NOMO-1 treated with dmso at 0.1 percent for 144 hours (cell line): ENCODE data around the gene CDYL2.

ENCODE experiments used
- DNase-seq: peaks from one replicate; lab custom pipeline; 2025; ENCODE audit not compliant: unreplicated experiment; lab: John Stamatoyannopoulos, UW

CDYL2 gene

GRCh38 chr16:80708823-80709222 is 95.6 kb downstream of the CDYL2 start:
- DNase-seq, result no peak

DNA sequence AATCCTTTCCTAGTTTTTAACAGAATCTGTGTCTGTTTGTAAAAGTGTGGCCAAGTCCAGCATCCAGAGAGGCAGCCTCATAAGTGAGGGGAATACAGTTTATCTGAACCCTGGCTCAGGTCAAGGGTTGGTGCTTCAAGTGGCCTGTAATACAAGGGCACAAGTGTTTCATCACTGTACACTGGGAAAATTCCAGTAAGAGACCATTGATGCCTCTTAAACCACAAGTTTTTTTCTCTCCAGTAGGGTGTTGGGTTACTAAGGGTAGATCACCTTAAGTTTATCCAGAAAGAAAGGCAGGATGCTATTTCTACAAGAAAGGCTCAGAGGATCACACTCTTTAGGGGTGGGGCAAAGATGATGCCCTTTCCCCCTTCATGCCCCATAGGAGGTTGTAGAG is 96.7 kb downstream of the CDYL2 start:
- no peak for DNase-seq

- DNase-seq, result no peak
These were observed 98.8 kb downstream of the CDYL2 start for GRCh38 chr16:80705596-80705995.

GRCh38 chr16:80704751-80705505 is 99.5 kb downstream of the CDYL2 start:
- no peak for DNase-seq

DNA sequence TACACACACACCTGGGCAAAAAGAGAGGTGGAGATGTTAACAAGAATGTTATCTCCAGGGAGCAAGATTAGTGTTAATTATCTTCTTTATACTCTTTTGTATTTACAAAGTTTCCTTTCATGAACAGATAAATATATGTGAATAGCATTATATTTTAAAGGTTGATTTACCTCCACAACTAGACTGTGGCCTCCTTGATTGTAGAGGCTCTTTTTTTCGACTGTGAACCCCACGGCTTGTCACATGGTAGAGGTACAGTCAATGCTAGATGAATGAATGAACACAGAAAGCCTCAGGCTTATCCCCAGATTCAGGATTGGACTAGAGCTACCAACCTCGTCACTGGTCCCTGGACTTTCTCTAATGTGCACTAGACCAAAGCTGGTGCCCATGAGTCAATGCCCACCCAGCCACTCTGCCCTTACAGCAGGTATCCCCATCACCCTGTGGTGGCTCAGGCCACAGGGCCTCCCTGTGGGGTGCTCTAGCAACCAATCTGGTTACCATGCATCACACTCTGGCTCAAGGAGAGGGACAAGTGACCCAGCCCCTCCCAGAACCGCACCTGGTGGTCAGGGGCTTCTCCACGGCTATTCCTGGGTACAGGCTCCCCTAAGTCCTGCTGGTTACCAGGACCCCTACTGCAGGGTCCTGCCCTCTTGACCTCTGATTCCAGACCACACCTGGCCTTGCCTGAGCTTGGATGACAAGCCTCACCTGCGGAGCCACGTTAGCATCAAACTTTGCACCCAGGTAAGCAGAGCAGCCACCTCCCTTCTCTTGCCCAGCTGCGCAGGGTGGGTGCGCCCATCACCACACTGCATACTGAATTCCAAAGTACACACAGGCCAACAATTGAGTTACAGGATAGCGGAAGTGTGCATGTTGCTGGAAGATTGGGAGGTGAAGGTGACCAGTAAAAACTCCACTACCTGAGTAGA is 101.0 kb downstream of the CDYL2 start:
- DNase-seq, result no peak

- DNase-seq, result no peak
These were observed 101.7 kb downstream of the CDYL2 start for GRCh38 chr16:80702696-80703095.

DNA sequence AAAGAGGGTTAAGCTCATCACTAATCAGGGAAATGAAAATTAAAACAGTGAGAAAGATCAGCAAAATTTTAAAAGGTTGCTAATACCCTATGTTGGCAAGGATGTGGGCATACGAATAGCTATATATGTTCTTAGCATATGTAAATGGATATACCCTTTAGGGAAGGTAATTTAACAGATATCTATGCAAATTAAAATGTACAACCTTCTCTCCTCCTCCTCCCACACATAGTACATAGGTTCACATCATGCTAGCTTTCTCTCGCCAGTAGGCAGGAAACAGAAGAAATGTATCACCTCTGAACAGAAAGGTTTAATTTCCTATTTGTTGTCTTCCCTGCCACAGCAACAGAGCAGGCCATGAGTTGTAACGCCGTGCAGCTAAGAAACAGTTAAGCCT is 103.8 kb downstream of the CDYL2 start:
- DNase-seq, result no peak

DNA sequence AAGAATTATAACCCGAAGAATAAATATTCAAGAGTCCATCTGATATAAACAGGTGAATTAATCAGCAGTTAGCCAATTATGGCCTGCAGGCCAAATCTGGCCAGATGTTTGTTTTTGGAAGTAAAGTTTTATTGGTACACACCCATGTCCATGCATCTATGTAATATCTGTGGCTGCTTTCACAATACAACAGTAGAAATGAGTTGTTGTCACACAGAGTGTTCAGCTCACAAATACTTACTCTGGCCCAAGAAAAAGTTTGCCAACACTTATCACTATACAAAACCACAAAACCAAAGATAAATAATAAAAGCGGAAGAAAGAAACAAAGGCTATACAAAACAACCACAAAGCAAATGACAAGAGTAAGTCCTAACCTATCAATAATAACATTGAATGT is 109.4 kb downstream of the CDYL2 start:
- DNase-seq, result no peak

DNA sequence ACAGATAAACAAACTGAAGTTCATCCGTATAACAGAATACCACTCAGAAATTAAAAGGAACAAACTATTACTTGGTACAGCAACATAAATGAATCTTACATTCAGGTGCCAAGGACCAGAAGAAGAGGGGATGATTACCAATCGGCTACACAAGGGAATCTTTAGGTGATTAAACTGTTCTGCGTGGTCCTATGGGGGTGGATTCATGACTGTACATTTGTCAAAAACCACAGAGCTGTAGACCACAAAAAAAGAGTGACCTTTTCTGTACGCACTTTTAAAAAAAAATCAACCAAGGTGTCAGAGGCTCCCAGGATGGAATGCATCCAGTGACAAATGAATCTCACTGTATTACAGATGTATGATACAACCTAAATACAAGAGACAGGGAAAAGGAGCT is 110.8 kb downstream of the CDYL2 start:
- DNase-seq, result no peak

GRCh38 chr16:80692270-80692669 is 112.1 kb downstream of the CDYL2 start:
- no peak for DNase-seq

DNA sequence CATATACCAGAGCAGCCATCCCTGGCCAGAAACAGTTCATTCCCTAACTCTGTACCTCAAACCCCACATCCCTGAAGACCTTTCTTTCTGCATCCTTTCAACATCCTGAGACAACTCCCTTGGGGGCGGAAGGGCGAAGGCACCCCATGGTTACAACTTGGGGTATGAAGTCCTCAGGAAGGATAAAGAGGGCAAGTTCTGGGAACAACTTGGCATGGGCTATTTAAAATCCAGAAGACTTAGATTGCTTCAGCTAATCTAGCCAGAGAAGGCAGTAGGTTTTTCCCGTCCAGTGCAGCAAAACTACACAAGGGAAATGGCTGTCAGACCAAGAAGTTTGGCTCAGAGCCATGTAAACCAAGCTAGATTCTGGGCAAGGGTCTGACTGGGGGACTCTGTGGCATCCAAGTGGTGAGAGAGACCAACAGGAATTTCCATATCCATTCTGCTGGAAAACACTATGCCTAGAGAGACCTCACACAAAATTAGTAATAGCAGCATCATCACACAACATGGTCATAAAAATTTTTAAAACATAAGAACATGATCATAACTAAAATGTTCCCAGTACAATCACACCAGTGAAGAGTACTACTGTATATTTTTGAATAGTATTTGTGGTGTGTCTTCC is 113.2 kb downstream of the CDYL2 start:
- no peak for DNase-seq

DNA sequence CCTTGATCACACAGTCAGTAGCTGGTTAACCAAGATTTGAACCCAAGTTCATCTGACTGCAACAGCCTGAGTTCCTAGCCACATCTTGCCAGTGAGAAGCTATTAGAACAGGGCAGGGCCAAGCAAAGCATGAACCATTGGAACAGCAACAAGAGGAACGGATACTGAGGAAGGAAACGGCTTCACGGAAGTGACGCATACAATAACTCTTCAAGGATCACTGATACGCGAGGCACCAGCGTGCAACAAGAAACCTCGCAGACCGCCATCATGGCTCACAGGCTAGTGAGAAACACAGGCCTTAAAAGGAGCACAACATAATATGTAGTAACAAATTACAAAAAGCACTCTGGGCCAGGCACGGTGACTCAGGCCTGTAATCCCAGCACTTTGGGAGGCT is 114.9 kb downstream of the CDYL2 start:
- no peak for DNase-seq

- DNase-seq, result no peak
These were observed 116.8 kb downstream of the CDYL2 start for GRCh38 chr16:80687606-80688005.

GRCh38 chr16:80684906-80685305 is 119.5 kb downstream of the CDYL2 start:
- no peak for DNase-seq

GRCh38 chr16:80684136-80684765 is 120.1 kb downstream of the CDYL2 start:
- no peak for DNase-seq

- no peak for DNase-seq
These were observed 120.8 kb downstream of the CDYL2 start for GRCh38 chr16:80683646-80684045.

GRCh38 chr16:80682421-80683070 is 121.9 kb downstream of the CDYL2 start:
- DNase-seq, result no peak

DNA sequence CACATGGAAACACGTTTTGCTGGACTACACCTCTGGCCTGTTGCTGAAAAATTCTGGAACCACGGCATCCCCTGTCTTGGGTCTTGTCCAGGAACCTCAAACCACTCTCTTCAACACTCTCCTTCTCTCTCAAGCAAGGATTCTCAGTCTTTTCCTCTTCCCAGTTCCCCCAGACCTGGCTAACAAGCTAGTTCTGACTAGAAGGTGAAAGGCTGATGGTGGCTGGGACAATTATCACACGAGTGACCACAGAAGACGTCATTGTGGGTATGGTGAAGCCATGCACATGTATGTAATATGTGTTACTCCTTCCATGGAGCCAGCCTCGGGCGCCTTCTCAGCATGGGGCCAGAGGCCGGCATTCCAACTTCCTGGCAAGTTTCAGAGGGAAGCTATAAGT is 123.0 kb downstream of the CDYL2 start:
- DNase-seq, result no peak

DNA sequence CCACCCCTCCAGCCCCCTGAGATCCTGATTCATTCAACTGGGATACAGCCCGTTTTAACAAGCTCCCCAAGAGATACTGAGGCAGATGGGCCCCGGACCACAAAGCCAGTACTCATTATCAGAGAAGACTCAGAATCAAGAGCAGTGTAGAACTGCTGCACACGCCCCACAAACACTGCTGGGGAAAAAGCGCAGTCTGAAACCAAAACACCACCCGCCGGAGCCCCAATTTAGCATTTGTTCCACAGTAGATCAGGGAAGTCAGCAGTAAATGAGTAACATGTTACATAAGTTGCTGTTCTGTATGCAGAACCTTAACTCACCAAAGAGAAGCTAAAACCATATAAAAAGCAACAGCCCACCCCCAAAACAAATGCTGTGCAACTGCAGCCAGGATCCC is 123.6 kb downstream of the CDYL2 start:
- no peak for DNase-seq

DNA sequence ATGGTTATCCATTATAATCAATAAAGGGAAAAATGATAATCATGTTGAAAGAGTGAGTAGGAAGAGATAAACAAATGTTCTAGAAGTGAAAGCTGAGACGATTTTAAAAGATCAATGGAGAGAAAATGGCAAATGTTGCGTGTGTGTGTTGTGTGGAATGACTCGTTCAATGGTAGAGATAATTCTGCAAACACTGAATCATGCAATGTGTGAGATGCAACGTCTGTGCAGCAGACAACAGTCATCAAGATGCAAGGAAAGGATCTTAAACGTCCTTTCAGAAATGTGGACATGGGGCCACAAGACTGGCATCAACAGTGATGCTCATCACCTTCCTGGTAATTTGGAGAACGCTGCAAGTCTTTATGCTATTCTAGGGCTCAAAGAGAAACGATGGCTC is 124.4 kb downstream of the CDYL2 start:
- DNase-seq, result no peak

DNA sequence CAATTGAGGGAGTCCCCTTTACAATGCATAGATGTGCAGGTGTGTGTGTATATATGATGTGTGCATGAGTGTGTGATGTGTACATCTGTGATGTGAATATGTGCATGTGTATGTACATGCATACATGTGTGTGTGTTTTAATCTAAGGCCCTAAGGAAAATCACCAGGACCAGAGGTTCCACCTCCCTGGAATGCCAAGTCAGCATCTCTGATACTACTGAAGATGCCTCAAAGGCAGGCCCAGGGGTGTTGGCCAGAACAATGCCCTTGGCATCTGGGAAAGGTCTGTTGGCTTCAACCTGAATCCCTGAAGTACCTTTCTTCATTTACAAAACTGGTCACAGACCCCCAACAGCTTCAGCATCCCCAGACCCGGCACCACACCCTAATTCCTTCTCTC is 129.5 kb downstream of the CDYL2 start:
- DNase-seq, result no peak
